Stomach (tissue), 4 donors: Measurements from ENCODE around the gene SCP2.

Experiments used
- CTCF ChIP-seq, 7 experiments: fragments of 450-650 bp in 4 of 7; fragments of 200-600 bp in 3 of 7; sonication (generic) in 3 of 7; IDR thresholded peaks; one replicate each; pipeline ENCODE4 v1.5.1; 2016 to 2019; ENCODE audit warnings: antibody characterized with exemption in 7 of 7, control low read depth in 2 of 7, mild to moderate bottlenecking in 1 of 7
- EP300 ChIP-seq: sonication (generic); formaldehyde crosslinking; IDR thresholded peaks from one replicate; pipeline ENCODE4 v1.6.1; 2017; ENCODE audit warnings: antibody characterized with exemption

- TF ChIP-seq CTCF (IDR thresholded peaks at IDR 0.05) (no peak), EP300 (no peak)
Measured at GRCh38 chr1:53038566-53038965, 111.5 kb downstream of the SCP2 start.
